SK-N-SH treated with all-trans-retinoic acid at 6 μM for 48 hours (cell line): ENCODE data around the gene RUNDC3A.

Experiments
- ARNTL ChIP-seq: fragments of 450-650 bp; formaldehyde crosslinking; IDR thresholded peaks from 2 replicates; pipeline ENCODE4 v1.5.0; 2020; ENCODE audit warnings: low read depth, mild to moderate bottlenecking, moderate library complexity, borderline replicate concordance
- CREB5 ChIP-seq: fragments of 250-450 bp; sonication (Bioruptor Pico); IDR thresholded peaks from 2 replicates; pipeline ENCODE4 v1.5.1; 2020; ENCODE audit warnings: low read depth, mild to moderate bottlenecking, moderate library complexity
- PPARA ChIP-seq: fragments of 250-450 bp; sonication (Bioruptor Pico); IDR thresholded peaks from 2 replicates; pipeline ENCODE4 v1.5.0; 2020; ENCODE audit warnings: mild to moderate bottlenecking, borderline replicate concordance
- RARB ChIP-seq: fragments of 250-450 bp; sonication (Bioruptor Pico); IDR thresholded peaks from 2 replicates; pipeline ENCODE4 v1.8.0; 2021; ENCODE audit warnings: mild to moderate bottlenecking, moderate library complexity
- TSHZ2 ChIP-seq: fragments of 250-450 bp; sonication (Bioruptor Pico); IDR thresholded peaks from 2 replicates; pipeline ENCODE4 v1.5.0; 2020; ENCODE audit warnings: mild to moderate bottlenecking, moderate library complexity
- ZFP30 ChIP-seq: fragments of 450-650 bp; formaldehyde crosslinking; IDR thresholded peaks from 2 replicates; pipeline ENCODE4 v1.5.0; 2022; ENCODE audit warnings: mild to moderate bottlenecking, moderate library complexity
- ZNF70 ChIP-seq: fragments of 450-650 bp; formaldehyde crosslinking; IDR thresholded peaks from 2 replicates; pipeline ENCODE4 v1.5.0; 2020; ENCODE audit warnings: mild to moderate bottlenecking, moderate library complexity
- TF ChIP-seq, protein P1 (sequence below): fragments of 250-450 bp; sonication (Bioruptor Pico); IDR thresholded peaks from 2 replicates; pipeline ENCODE4 v1.8.0; 2020; ENCODE audit warnings: mild to moderate bottlenecking, moderate library complexity, borderline replicate concordance

GRCh38 chr17:44350733-44351226 is 42.4 kb downstream of the RUNDC3A start:
- TF ChIP-seq ZFP30 (CRISPR knock-in tag) (no peak), CREB5 (CRISPR knock-in tag) (no peak), PPARA (CRISPR knock-in tag) (no peak), ARNTL (CRISPR knock-in tag) (no peak), ZNF70 (no peak), RARB (CRISPR knock-in tag) (no peak), TSHZ2 (CRISPR knock-in tag) (no peak)
- TF ChIP-seq, protein P1, sequence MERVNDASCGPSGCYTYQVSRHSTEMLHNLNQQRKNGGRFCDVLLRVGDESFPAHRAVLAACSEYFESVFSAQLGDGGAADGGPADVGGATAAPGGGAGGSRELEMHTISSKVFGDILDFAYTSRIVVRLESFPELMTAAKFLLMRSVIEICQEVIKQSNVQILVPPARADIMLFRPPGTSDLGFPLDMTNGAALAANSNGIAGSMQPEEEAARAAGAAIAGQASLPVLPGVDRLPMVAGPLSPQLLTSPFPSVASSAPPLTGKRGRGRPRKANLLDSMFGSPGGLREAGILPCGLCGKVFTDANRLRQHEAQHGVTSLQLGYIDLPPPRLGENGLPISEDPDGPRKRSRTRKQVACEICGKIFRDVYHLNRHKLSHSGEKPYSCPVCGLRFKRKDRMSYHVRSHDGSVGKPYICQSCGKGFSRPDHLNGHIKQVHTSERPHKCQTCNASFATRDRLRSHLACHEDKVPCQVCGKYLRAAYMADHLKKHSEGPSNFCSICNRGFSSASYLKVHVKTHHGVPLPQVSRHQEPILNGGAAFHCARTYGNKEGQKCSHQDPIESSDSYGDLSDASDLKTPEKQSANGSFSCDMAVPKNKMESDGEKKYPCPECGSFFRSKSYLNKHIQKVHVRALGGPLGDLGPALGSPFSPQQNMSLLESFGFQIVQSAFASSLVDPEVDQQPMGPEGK, result no peak
